PC-3 (cell line): Measurements from ENCODE around the gene CHN1.

ENCODE experiments used
- EZH2 ChIP-seq: fragments of 300-600 bp; sonication (generic); IDR thresholded peaks from one replicate; pipeline ENCODE4 v1.6.1; 2017; ENCODE audit warnings: antibody characterized with exemption, mild to moderate bottlenecking, low read length; ENCODE audit not compliant: unreplicated experiment
- EZH2phosphoT487 ChIP-seq: fragments of 300-600 bp; sonication (generic); IDR thresholded peaks from 2 replicates; pipeline ENCODE4 v1.6.1; 2018; ENCODE audit warnings: mild to moderate bottlenecking, antibody characterized with exemption, low read length, borderline replicate concordance
- TF ChIP-seq, protein P1 (sequence below): fragments of 300-600 bp; sonication (generic); conservative IDR thresholded peaks from 2 replicates; pipeline ENCODE4 v1.5.1; 2017; ENCODE audit warnings: antibody characterized with exemption, low read depth, mild to moderate bottlenecking, low read length

DNA sequence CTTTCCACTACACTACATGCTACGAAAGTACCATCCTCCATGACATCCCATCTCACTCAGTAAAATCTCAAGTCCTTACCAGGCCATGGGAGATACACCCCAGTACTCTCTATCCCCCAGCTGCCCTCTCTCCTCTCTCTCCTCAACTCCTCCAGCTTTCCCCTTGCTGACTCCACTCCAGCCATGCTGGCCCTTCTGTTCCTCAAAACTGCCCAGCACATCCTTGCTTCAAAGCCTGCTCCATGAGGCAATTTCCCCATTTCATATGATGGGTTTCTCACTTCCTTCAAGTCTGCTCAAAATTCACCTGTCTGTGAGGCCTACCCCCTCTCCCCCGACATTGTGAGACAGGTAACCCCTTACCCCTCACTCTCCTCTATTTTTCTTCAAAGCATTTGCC lies 8.6 kb downstream of the CHN1 start:
- TF ChIP-seq EZH2 (no peak), EZH2phosphoT487 (no peak)
- TF ChIP-seq, protein P1, sequence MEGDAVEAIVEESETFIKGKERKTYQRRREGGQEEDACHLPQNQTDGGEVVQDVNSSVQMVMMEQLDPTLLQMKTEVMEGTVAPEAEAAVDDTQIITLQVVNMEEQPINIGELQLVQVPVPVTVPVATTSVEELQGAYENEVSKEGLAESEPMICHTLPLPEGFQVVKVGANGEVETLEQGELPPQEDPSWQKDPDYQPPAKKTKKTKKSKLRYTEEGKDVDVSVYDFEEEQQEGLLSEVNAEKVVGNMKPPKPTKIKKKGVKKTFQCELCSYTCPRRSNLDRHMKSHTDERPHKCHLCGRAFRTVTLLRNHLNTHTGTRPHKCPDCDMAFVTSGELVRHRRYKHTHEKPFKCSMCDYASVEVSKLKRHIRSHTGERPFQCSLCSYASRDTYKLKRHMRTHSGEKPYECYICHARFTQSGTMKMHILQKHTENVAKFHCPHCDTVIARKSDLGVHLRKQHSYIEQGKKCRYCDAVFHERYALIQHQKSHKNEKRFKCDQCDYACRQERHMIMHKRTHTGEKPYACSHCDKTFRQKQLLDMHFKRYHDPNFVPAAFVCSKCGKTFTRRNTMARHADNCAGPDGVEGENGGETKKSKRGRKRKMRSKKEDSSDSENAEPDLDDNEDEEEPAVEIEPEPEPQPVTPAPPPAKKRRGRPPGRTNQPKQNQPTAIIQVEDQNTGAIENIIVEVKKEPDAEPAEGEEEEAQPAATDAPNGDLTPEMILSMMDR: no peak
